K562 (cell line): ENCODE data around the gene METTL25B. TPM values are rescaled to one million over a fixed set of nuclear protein-coding genes. Genes with fewer than 3 reads are reported as not detected.

Source experiments
- ATAC-seq: fragments of 200-7000 bp; cut with Tn5 transposase; 3 replicates; pipeline ENCODE4 v1.9.1; 2020; ENCODE audit warnings: moderate library complexity
- BruUV-seq: library from RNA; stranded (reverse); fragments of 400-500 nt; replicated peaks from 2 replicates; lab custom pipeline; 2021; lab: Mats Ljungman, UMichigan
- CTCF ChIA-PET: fragments of 300-600 bp; formaldehyde crosslinking; extraction: SDS; loops from one replicate; lab custom pipeline; 2021; ENCODE audit warnings: low intra/inter-chr PET ratio; lab: Yijun Ruan, JAX
- POLR2A ChIA-PET: fragments of 300-600, 350-650 bp; sonication (Branson Sonifier 250); formaldehyde crosslinking; extraction: SDS; loops from one replicate; lab custom pipeline; 2021; ENCODE audit warnings: antibody characterized with exemption, inconsistent platforms; lab: Yijun Ruan, JAX
- DNase-seq, 4 experiments: peaks; one replicate each; pipeline versions ENCODE4 v3.0.0 to v3.0.0-alpha.2; 2011 to 2018; ENCODE audit warnings: low spot score in 3 of 4, mixed read lengths in 3 of 4; ENCODE audit errors: extremely low read depth in 1 of 4
- FAIRE-seq: peaks from 2 replicates; lab custom pipeline; 2011; peaks lifted over from hg19 to GRCh38; lab: Jason Lieb, UNC
- H2AFZ ChIP-seq: 2 replicates; pipeline ENCODE4 v1.6.0; 2011; ENCODE audit warnings: low read depth, low read length, control low read depth, inconsistent platforms
- H3K27ac ChIP-seq: fragments of 200-600 bp; 3 replicates; pipeline ENCODE4 v1.8.0; 2011; ENCODE audit warnings: low read depth, mild to moderate bottlenecking, control low read depth, inconsistent platforms, low read length, moderate library complexity, mixed read lengths; ENCODE audit errors: extremely low read depth
- H3K27me3 ChIP-seq, 2 experiments: fragments of 300-600 bp in 1 of 2; 2 replicates in 1 of 2; 3 replicates in 1 of 2; pipeline versions ENCODE4 v1.6.0 to v1.8.0; 2011; ENCODE audit warnings: inconsistent platforms in 2 of 2, low read length in 2 of 2, mild to moderate bottlenecking in 1 of 2, mixed read lengths in 1 of 2, moderate library complexity in 1 of 2; ENCODE audit not compliant: control insufficient read depth in 2 of 2, insufficient read depth in 2 of 2
- H3K36me3 ChIP-seq: fragments of 300-600 bp; 3 replicates; pipeline ENCODE4 v1.8.0; 2011; ENCODE audit warnings: mild to moderate bottlenecking, low read length, inconsistent platforms; ENCODE audit not compliant: control insufficient read depth, insufficient read depth
- H3K4me1 ChIP-seq, 2 experiments: fragments of 200-600 bp in 1 of 2; replicated peaks in 1 of 2; 2 replicates in 1 of 2; 3 replicates in 1 of 2; pipeline versions ENCODE4 v1.5.1 to v1.8.0; 2011; ENCODE audit warnings: inconsistent platforms in 2 of 2, low read length in 2 of 2, mild to moderate bottlenecking in 1 of 2, mixed read lengths in 1 of 2, moderate library complexity in 1 of 2; ENCODE audit not compliant: control insufficient read depth in 2 of 2, insufficient read depth in 2 of 2
- H3K4me2 ChIP-seq: 2 replicates; pipeline ENCODE4 v1.6.1; 2011; ENCODE audit warnings: low read length, control low read depth, inconsistent platforms, mixed read lengths; ENCODE audit not compliant: insufficient read depth
- H3K4me3 ChIP-seq: fragments of 200-600 bp; sonication (generic), shearing (Covaris generic); 2 replicates; pipeline ENCODE4 v1.5.1; 2016; ENCODE audit warnings: control low read depth, inconsistent platforms
- H3K79me2 ChIP-seq: fragments of 200-600 bp; 3 replicates; pipeline ENCODE4 v1.8.0; 2011; ENCODE audit warnings: low read length, inconsistent platforms; ENCODE audit not compliant: control insufficient read depth, insufficient read depth
- H3K9ac ChIP-seq, 2 experiments: 2 replicates each; pipeline versions ENCODE4 v1.6.0 to v1.6.1; 2011; ENCODE audit warnings: low read depth in 2 of 2, low read length in 2 of 2, control low read depth in 1 of 2, inconsistent platforms in 1 of 2, mild to moderate bottlenecking in 1 of 2, mixed read lengths in 1 of 2; ENCODE audit not compliant: insufficient read depth in 1 of 2
- H3K9me1 ChIP-seq: one replicate; pipeline ENCODE4 v1.6.0; 2011; ENCODE audit warnings: inconsistent platforms, mild to moderate bottlenecking, low read length, moderate library complexity; ENCODE audit not compliant: control insufficient read depth, insufficient read depth
- H3K9me3 ChIP-seq: replicated peaks from 2 replicates; pipeline ENCODE4 v1.5.1; 2011; ENCODE audit warnings: low read depth, low read length, inconsistent platforms; ENCODE audit not compliant: control insufficient read depth, insufficient read depth
- H4K20me1 ChIP-seq: replicated peaks from 2 replicates; pipeline ENCODE4 v1.6.1; 2011; ENCODE audit warnings: low read length, inconsistent platforms, mixed read lengths; ENCODE audit not compliant: control insufficient read depth, insufficient read depth
- ELK1 ChIP-seq: sonication (generic); formaldehyde crosslinking; IDR thresholded peaks from 2 replicates; pipeline ENCODE4 v1.8.1; 2022; ENCODE audit warnings: missing genetic modification reagents
- KLF6 ChIP-seq: fragments of 250-450 bp; sonication (Bioruptor Pico); IDR thresholded peaks from 2 replicates; pipeline ENCODE4 v1.4.0; 2020; ENCODE audit warnings: mild to moderate bottlenecking, moderate library complexity, borderline replicate concordance
- POLR2A ChIP-seq: fragments of 450-650 bp; conservative IDR thresholded peaks from 2 replicates; pipeline ENCODE4 v1.6.1; 2016
- POLR2AphosphoS2 ChIP-seq: IDR thresholded peaks from 2 replicates; pipeline ENCODE4 v1.6.1; 2012; ENCODE audit warnings: low read length, improper control_type of control experiment
- POLR3G ChIP-seq: IDR thresholded peaks from 2 replicates; pipeline ENCODE4 v1.6.1; 2011; ENCODE audit not compliant: insufficient read length, insufficient replicate concordance; ENCODE audit errors: extremely low read depth
- WGBS: fragments of 100-300 bp; shearing (Covaris generic); methylation state at CpG from one replicate; pipeline ENCODE4 v1.1.6; 2016; ENCODE audit warnings: low coverage, mixed read lengths; ENCODE audit not compliant: insufficient coverage; ENCODE audit errors: missing lambda C conversion rate; 5-methylcytosine and 5-hydroxymethylcytosine counted together
- in situ Hi-C: fragments of 300-500 bp; cut with MboI; formaldehyde crosslinking; loops from 4 replicates; pipeline ENCODE4 v1.15.0; 2018; ENCODE audit warnings: inconsistent platforms, mixed read lengths
- intact Hi-C: fragments of 100-400 bp; cut with micrococcal nuclease; formaldehyde crosslinking; loops from 2 replicates; pipeline ENCODE4 v1.14.2; 2022
- polyA plus RNA-seq, 8 experiments: library from polyadenylated mRNA; depleted of rRNA in 4 of 8; stranded (reverse) in 5 of 8; unstranded in 3 of 8; fragments of >200 nt; fragmentation: Nextera tagmentation in 2 of 8; fragmentation: Illumina TruSeq in 1 of 8; extraction: Ambion mirVana in 2 of 8; extraction: Trizol in 1 of 8; gene quantifications; 2 replicates each; pipeline versions ENCODE4 v1.2.1 to v1.2.3, GENCODE V29; 2011 to 2014; ENCODE audit warnings: inconsistent platforms in 1 of 8, missing spikeins in 1 of 8
- total RNA-seq, 7 experiments: library from RNA; depleted of rRNA in 6 of 7; stranded (reverse); fragments of >200 nt in 6 of 7; fragmentation: Illumina TruSeq in 2 of 7; extraction: Trizol in 2 of 7; gene quantifications; 2 replicates each; pipeline versions ENCODE4 v1.2.1 to v1.2.3, GENCODE V29; 2011 to 2021; ENCODE audit warnings: low replicate concordance in 1 of 7

The METTL25B gene
- total and polyA plus RNA-seq, 9 of the 15 experiments (the other 6 are each of a cell fraction or from before 2014, with no cell fraction given) = 7.7 to 48.3 (median 33.1) TPM

- ChIA-PET CTCF (interaction anchor here (0.7 kb wide), 1 partner anchor 32 kb away, joined by 3 read pairs; no protein-coding TSS in a partner anchor), POLR2A (interaction anchor here (0.5 to 1.4 kb wide), 7 partner anchors 9 to 79 kb away, joined by 3 to 6 read pairs (median 4); no protein-coding TSS in a partner anchor)
- H3K79me2 ChIP-seq = peaks cover 39% of the 10 kb centered on the region
- no peak for TF ChIP-seq POLR3G
- TF ChIP-seq POLR2AphosphoS2 = 0 out of 2 replicates have a peak, but pooled peaks have one; percentile 10
- 0 out of 2 replicates have a peak, but pooled peaks have one; percentile 15 for TF ChIP-seq POLR2A
- no peak for TF ChIP-seq ELK1 (CRISPR knock-in tag)
- no peak for TF ChIP-seq KLF6 (CRISPR knock-in tag)
- peaks cover 18% of the 10 kb centered on the region; the same call in 1 of the 2 replicates for H4K20me1 ChIP-seq
- peaks cover 5 to 10% of the 10 kb centered on the region in 2 experiments; a peak in 2 of 5 replicates for H3K4me1 ChIP-seq
- no peak overlapping the region for H2AFZ ChIP-seq
- in situ Hi-C loops (no loop called here), intact Hi-C loops (no loop called here)
- no peak overlapping the region for H3K27ac ChIP-seq
- H3K9ac ChIP-seq = no peak overlapping the region
- no peak overlapping the region for H3K4me2 ChIP-seq
- no peaks in the 10 kb centered on the region for H3K9me1 ChIP-seq
- WGBS = 88% methylated on average over 2 of the region's 2 CpGs
- BruUV-seq = no TSS peak
- ATAC-seq = no peak
- no peak for DNase-seq
- no peaks in the 10 kb centered on the region for H3K9me3 ChIP-seq
- FAIRE-seq = no peak
- H3K27me3 ChIP-seq = no peaks in the 10 kb centered on the region
- peaks cover 61% of the 10 kb centered on the region for H3K36me3 ChIP-seq
- no peak overlapping the region for H3K4me3 ChIP-seq
Observed at GRCh38 chr1:156721131-156721530, 7.1 kb upstream of the METTL25B start.
